Keratinocyte (primary cell): Measurements from ENCODE around the gene ANXA5.

Experiments used
- EZH2 ChIP-seq: IDR thresholded peaks from one replicate; pipeline ENCODE4 v1.6.1; 2012; ENCODE audit warnings: inconsistent platforms, mild to moderate bottlenecking, low read length, moderate library complexity
- TF ChIP-seq, protein P1 (sequence below), 3 experiments: IDR thresholded peaks in 1 of 3; conservative IDR thresholded peaks in 1 of 3; optimal IDR thresholded peaks in 1 of 3; 2 replicates in 2 of 3; 3 replicates in 1 of 3; pipeline versions ENCODE3 to v1.5.1; 2011; ENCODE audit warnings: low read length in 3 of 3, mild to moderate bottlenecking in 3 of 3, moderate library complexity in 2 of 3, control low read depth in 1 of 3, inconsistent platforms in 1 of 3; ENCODE audit not compliant: insufficient read depth in 2 of 3; ENCODE audit errors: extremely low read depth in 1 of 3

DNA sequence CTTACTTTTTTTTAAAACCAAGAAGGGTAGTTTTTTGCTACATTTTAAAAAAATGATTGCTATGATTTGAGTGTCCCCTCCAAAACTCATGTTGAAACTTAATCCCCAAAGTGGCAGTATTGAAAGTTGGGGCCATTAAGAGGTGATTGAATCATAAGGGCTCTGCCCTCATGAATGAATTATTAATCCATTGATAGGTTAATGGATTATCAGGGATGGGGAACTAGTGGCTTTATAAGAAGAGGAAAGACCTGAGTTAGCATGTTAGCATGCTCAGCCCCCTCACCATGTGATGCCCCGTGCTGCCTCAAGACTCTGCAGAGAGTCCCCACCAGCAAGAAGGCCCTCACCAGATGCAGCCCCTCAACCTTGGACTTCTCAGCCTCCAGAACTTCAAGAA lies 37.2 kb upstream of the ANXA5 start:
- TF ChIP-seq, protein P1, sequence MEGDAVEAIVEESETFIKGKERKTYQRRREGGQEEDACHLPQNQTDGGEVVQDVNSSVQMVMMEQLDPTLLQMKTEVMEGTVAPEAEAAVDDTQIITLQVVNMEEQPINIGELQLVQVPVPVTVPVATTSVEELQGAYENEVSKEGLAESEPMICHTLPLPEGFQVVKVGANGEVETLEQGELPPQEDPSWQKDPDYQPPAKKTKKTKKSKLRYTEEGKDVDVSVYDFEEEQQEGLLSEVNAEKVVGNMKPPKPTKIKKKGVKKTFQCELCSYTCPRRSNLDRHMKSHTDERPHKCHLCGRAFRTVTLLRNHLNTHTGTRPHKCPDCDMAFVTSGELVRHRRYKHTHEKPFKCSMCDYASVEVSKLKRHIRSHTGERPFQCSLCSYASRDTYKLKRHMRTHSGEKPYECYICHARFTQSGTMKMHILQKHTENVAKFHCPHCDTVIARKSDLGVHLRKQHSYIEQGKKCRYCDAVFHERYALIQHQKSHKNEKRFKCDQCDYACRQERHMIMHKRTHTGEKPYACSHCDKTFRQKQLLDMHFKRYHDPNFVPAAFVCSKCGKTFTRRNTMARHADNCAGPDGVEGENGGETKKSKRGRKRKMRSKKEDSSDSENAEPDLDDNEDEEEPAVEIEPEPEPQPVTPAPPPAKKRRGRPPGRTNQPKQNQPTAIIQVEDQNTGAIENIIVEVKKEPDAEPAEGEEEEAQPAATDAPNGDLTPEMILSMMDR (optimal IDR thresholded peaks at IDR 0.05 in 1 of 3, IDR thresholded peaks at IDR 0.05 in 1 of 3, conservative IDR thresholded peaks at IDR 0.05 in 1 of 3; ENCODE audit: extremely low read depth in 1 of 3, insufficient read depth in 2 of 3, low read length in 3 of 3), result no peak
- TF ChIP-seq EZH2, result no peak
